GM19372 (cell line): ENCODE results near the gene TTC7B.

ENCODE experiments used
- ATAC-seq: cut with Tn5 transposase; IDR thresholded peaks from one replicate; pipeline ENCODE4 v1.9.1; 2021; ENCODE audit warnings: mild to moderate bottlenecking, low read depth, moderate library complexity; ENCODE audit not compliant: unreplicated experiment

The TTC7B gene

DNA sequence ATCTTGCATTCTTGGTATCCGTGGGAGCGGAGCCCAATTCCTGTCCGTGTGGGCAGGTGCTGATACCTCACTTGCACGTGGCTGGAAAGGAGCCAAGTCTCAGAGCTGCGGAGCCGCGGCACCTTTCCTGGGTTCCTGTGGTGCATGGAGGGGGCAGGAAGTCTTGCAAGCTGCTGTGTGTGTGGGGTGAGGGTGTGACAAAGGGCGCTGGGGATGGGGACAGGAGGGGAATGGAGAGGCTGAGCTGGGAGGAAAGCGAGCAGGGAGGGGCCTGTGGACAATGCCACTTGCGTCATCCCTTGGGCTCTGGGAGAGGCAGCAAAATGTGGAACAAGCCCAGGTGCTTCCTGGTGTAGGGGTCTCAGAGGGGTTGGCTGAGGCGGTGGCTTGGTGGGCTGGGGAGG, 332.7 kb downstream of the TTC7B start:
- ATAC-seq, result no peak

DNA sequence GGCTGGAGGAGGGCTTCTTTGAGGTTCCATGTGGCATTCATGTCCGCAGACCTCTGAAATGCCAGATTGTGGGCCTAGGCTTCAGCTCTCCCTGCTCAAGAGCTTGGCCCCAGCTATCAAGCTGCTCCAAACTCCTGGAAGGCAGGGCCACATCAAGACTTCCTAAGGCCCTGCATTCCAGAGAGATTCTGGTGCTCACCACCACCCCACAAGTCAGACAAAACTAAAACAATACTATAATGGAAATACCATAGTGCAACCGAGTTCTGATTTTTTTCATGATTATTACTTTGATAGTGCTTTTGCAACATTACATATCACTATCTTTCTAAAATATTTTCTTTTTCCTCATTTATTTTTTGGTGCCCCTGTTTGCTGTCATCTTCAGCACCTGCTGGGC, 333.1 kb downstream of the TTC7B start:
- no peak for ATAC-seq

DNA sequence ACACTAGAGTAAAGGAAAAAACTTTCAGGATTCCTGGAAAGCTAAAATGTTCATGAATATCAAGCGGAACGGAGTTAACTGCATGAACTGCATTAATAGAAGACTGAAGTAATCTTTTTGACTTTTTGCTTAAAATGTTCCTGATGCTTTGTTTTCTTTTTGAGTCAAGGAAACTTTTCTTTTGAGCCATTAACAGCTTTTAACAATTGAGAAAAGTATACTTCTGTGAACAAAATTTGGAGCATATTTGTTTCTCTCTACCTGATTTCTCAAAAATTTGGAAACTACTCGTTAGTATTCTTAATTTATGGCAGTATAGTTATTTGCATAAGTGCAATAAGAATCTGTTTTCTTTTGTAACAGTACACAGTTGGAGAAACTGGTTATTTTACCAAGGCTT, 340.9 kb downstream of the TTC7B start:
- no peak for ATAC-seq
